ENCODE results near the gene USP31. TPM values are rescaled to one million over a fixed set of nuclear protein-coding genes. Genes with fewer than 3 reads are reported as not detected.

Gene USP31
- total and polyA plus RNA-seq, 10 donors, result 0.52 to 9.0 (median 5.5) TPM

GRCh38 chr16:23082161-23082788 is 67.0 kb downstream of the USP31 start:
- Histone ChIP-seq H3K4me3 (no peak overlapping the region), H3K27me3 (replicated peaks in 1 of 7) (no peaks in the 10 kb centered on the region), H3K4me1 (peaks cover 0 to 15% (median 9%) of the 10 kb centered on the region in 6 donors), H3K9me3 (no peaks in the 10 kb centered on the region), H3K36me3 (peaks cover 0 to 69% (median 5%) of the 10 kb centered on the region in 6 donors), H3K27ac (no peak overlapping the region)
- 93 to 98% (median 95%) methylated on average over 6 to 9 of the region's 9 CpGs for WGBS, 5 donors
- TF ChIP-seq CTCF (IDR thresholded peaks at IDR 0.05 in 8 of 11, conservative IDR thresholded peaks at IDR 0.05 in 3 of 11), result no peak
- TF ChIP-seq POLR2A (IDR thresholded peaks at IDR 0.05), result no peak
- TF ChIP-seq POLR2AphosphoS5 (IDR thresholded peaks at IDR 0.05), result no peak
- intact Hi-C loops (cut with DNase I; ENCODE audit: low total_unique reads), result no loop called here
- no peak for DNase-seq

- peaks cover 0 to 63% (median 5%) of the 10 kb centered on the region in 6 donors for H3K36me3 ChIP-seq
- peaks cover 0 to 15% (median 9%) of the 10 kb centered on the region in 6 donors for H3K4me1 ChIP-seq
- H3K27me3 ChIP-seq (replicated peaks in 1 of 7), result no peaks in the 10 kb centered on the region
- no peak for TF ChIP-seq POLR2AphosphoS5 (IDR thresholded peaks at IDR 0.05)
- TF ChIP-seq POLR2A (IDR thresholded peaks at IDR 0.05), result no peak
- TF ChIP-seq CTCF (IDR thresholded peaks at IDR 0.05 in 8 of 11, conservative IDR thresholded peaks at IDR 0.05 in 3 of 11), result no peak
- WGBS, 5 donors, result 90 to 98% (median 92%) methylated on average over 6 of the region's 6 CpGs
- H3K4me3 ChIP-seq, result no peak overlapping the region
- no peak for DNase-seq
- no peaks in the 10 kb centered on the region for H3K9me3 ChIP-seq
- intact Hi-C loops (cut with DNase I; ENCODE audit: low total_unique reads), result no loop called here
- H3K27ac ChIP-seq, result no peak overlapping the region
These were observed 67.6 kb downstream of the USP31 start for GRCh38 chr16:23081675-23082119.

- H3K4me1 ChIP-seq, result peaks cover 0 to 15% (median 9%) of the 10 kb centered on the region in 6 donors
- no peak for DNase-seq
- no peaks in the 10 kb centered on the region for H3K27me3 ChIP-seq (replicated peaks in 1 of 7)
- intact Hi-C loops (cut with DNase I; ENCODE audit: low total_unique reads), result no loop called here
- no peak overlapping the region for H3K27ac ChIP-seq
- H3K36me3 ChIP-seq, result peaks cover 0 to 58% (median 5%) of the 10 kb centered on the region in 6 donors
- WGBS, 5 donors, result 79 to 98% (median 96%) methylated on average over 3 of the region's 3 CpGs
- TF ChIP-seq POLR2AphosphoS5 (IDR thresholded peaks at IDR 0.05) (no peak), POLR2A (IDR thresholded peaks at IDR 0.05) (no peak), CTCF (IDR thresholded peaks at IDR 0.05 in 8 of 11, conservative IDR thresholded peaks at IDR 0.05 in 3 of 11) (no peak)
- no peak overlapping the region for H3K4me3 ChIP-seq
- no peaks in the 10 kb centered on the region for H3K9me3 ChIP-seq
These were observed 68.5 kb downstream of the USP31 start for GRCh38 chr16:23080747-23081146.

GRCh38 chr16:23080329-23080728 is 68.9 kb downstream of the USP31 start:
- WGBS, 5 donors, result 89 to 100% (median 94%) methylated on average over 1 of the region's 1 CpG
- Histone ChIP-seq H3K27me3 (replicated peaks in 1 of 7) (no peaks in the 10 kb centered on the region), H3K4me3 (no peak overlapping the region), H3K36me3 (peaks cover 0 to 60% (median 5%) of the 10 kb centered on the region in 6 donors), H3K9me3 (no peaks in the 10 kb centered on the region), H3K4me1 (peaks cover 0 to 19% (median 9%) of the 10 kb centered on the region in 6 donors), H3K27ac (peak overlapping the region in 3 of 8 donors; percentile 3 to 15 (median 7))
- intact Hi-C loops (cut with DNase I; ENCODE audit: low total_unique reads), result no loop called here
- no peak for DNase-seq
- TF ChIP-seq CTCF (IDR thresholded peaks at IDR 0.05 in 8 of 11, conservative IDR thresholded peaks at IDR 0.05 in 3 of 11), result no peak
- no peak for TF ChIP-seq POLR2AphosphoS5 (IDR thresholded peaks at IDR 0.05)
- no peak for TF ChIP-seq POLR2A (IDR thresholded peaks at IDR 0.05)
